GM10847 (cell line): ENCODE data around the gene SMCO4.

Experiments used
- POLR2A ChIP-seq: IDR thresholded peaks from 2 replicates; pipeline ENCODE4 v1.6.1; 2011; ENCODE audit not compliant: insufficient read length; ENCODE audit errors: extremely low read depth

SMCO4 gene

GRCh38 chr11:93540337-93540736 lies 2.9 kb downstream of the SMCO4 start:
- TF ChIP-seq POLR2A, result no peak

GRCh38 chr11:93537767-93538261 lies 5.4 kb downstream of the SMCO4 start:
- no peak for TF ChIP-seq POLR2A

- no peak for TF ChIP-seq POLR2A
Observed at GRCh38 chr11:93537049-93537448, 6.1 kb downstream of the SMCO4 start.

- TF ChIP-seq POLR2A, result no peak
Observed at GRCh38 chr11:93536101-93536861, 6.9 kb downstream of the SMCO4 start.

- no peak for TF ChIP-seq POLR2A
Observed at GRCh38 chr11:93532806-93533205, 10.4 kb downstream of the SMCO4 start.

- no peak for TF ChIP-seq POLR2A
Observed at GRCh38 chr11:93532281-93532789, 10.9 kb downstream of the SMCO4 start.

GRCh38 chr11:93530468-93530826 lies 12.7 kb downstream of the SMCO4 start:
- TF ChIP-seq POLR2A, result no peak

- no peak for TF ChIP-seq POLR2A
Observed at GRCh38 chr11:93529707-93530467, 13.3 kb downstream of the SMCO4 start.

GRCh38 chr11:93528757-93529645 lies 14.2 kb downstream of the SMCO4 start:
- no peak for TF ChIP-seq POLR2A

- TF ChIP-seq POLR2A, result no peak
Observed at GRCh38 chr11:93528252-93528651, 14.9 kb downstream of the SMCO4 start.

GRCh38 chr11:93526641-93527583 lies 16.3 kb downstream of the SMCO4 start:
- TF ChIP-seq POLR2A, result no peak

GRCh38 chr11:93526346-93526633 lies 16.9 kb downstream of the SMCO4 start:
- TF ChIP-seq POLR2A, result no peak

- no peak for TF ChIP-seq POLR2A
Observed at GRCh38 chr11:93525601-93526345, 17.4 kb downstream of the SMCO4 start.

- TF ChIP-seq POLR2A, result no peak
Observed at GRCh38 chr11:93524858-93525257, 18.3 kb downstream of the SMCO4 start.
